Activated T-cell treated with anti-CD3 and anti-CD28 coated beads, Interleukin-2, amount 50 U/mL, for 24 hours (primary cell): ENCODE measurements around the gene MIP.
"Not testable (repeated sequence)": the region's sequence is repeated elsewhere in the genome, so short reads cannot be mapped to it uniquely, and the experiment has no call there.

Source experiments
- DNase-seq: peaks from one replicate; pipeline ENCODE4 v3.0.0-alpha.2; 2020
- H3K27ac Mint-ChIP-seq: 2 replicates; pipeline ENCODE4 v1.8.0; 2020; ENCODE audit warnings: mild to moderate bottlenecking, mixed read lengths
- H3K27me3 Mint-ChIP-seq: 2 replicates; pipeline ENCODE4 v1.8.0; 2020; ENCODE audit warnings: mixed read lengths
- H3K36me3 Mint-ChIP-seq: 2 replicates; pipeline ENCODE4 v1.8.0; 2020; ENCODE audit warnings: low read depth, mixed read lengths
- H3K4me1 Mint-ChIP-seq: 2 replicates; pipeline ENCODE4 v1.8.0; 2020; ENCODE audit warnings: low read depth, mixed read lengths
- H3K4me3 Mint-ChIP-seq: 2 replicates; pipeline ENCODE4 v1.8.0; 2020; ENCODE audit warnings: mild to moderate bottlenecking, moderate library complexity, mixed read lengths
- H3K9me3 Mint-ChIP-seq: 2 replicates; pipeline ENCODE4 v1.8.0; 2020; ENCODE audit warnings: mixed read lengths

Gene MIP

DNA sequence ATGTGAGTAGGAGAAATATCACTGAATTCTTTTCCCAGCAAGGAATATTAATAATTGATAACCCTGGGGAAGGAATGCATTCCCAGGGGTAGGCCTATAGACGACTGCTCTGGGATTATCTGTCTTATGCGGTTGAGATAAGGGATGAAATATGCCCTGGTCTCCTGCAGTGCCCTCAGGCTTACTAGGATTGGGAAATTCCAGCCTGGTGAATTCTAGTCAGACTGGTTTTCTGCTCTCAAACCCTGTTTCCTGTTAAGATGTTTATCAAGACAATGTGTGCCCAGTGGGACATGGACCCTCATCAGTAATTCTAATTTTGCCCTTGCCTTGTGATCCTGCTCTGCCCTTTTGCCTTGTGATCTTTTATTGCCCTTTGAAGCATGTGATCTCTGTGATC, 11.2 kb downstream of the MIP start:
- DNase-seq, H3K4me3 Mint-ChIP-seq, H3K27me3 Mint-ChIP-seq, H3K4me1 Mint-ChIP-seq, H3K9me3 Mint-ChIP-seq, H3K27ac Mint-ChIP-seq: not testable (repeated sequence)
- H3K36me3 Mint-ChIP-seq = peaks cover 51% of the 10 kb centered on the region

DNA sequence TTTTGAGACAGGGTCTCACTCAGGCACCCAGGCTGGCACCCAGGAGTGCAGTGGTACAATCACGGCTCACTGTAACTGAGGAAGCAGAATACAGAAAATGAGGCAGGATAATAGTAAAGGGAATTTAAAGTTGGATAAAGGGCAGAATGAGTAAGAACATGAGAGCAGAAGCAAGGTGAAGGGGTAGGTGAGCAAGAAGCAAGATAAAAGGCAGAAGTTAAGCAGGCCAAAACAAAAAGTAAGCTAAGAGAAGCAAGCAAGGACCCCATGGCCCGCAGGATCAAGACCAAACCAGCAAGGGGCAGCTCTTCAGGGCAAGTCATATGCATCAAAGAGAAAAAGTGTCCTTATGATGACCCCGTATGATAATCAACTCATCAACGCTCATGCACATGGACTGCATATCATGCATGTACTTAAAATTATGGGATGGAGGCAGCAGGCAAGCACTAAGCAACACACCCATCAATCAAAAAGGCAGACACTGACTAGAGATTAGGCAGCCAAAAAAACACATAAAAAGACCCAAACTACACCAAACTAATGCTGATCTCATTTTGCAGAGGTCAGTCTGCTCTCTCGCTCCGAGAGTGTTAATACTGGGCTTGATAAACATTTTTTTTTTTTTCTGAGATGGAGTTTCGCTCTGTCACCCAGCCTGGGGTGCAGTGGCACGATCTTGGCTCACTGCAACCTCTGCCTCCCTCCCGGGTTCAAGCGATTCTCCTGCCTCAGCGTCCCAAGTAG, 16.9 kb downstream of the MIP start:
- no peaks in the 10 kb centered on the region for H3K27me3 Mint-ChIP-seq
- H3K27ac Mint-ChIP-seq = no peak overlapping the region
- no peak for DNase-seq
- H3K4me1 Mint-ChIP-seq = no peaks in the 10 kb centered on the region
- H3K36me3 Mint-ChIP-seq = peaks cover 32% of the 10 kb centered on the region
- H3K4me3 Mint-ChIP-seq = no peak overlapping the region
- no peaks in the 10 kb centered on the region for H3K9me3 Mint-ChIP-seq

DNA sequence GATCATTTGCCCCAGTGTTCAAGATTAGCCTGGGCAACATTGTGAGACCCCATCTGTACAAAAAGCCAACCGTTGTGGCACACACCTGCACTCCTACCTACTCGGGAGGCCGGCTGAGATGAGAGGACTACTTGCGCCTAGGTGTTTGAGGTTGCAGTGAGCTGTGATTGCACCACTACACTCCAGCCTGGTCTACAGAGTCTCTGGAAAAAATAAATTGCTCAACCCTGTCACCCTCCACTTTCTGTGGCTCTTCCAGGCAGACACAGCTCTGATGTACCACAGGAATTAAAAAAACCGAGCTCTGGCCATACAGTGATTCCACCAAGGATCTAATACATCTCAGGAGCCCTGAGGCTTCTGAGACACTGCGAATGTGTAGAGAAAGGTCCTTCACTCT, 19.6 kb downstream of the MIP start:
- Mint-ChIP-seq H3K4me3 (no peak overlapping the region), H3K9me3 (no peaks in the 10 kb centered on the region), H3K4me1 (no peaks in the 10 kb centered on the region), H3K36me3 (peaks cover 44% of the 10 kb centered on the region), H3K27me3 (no peaks in the 10 kb centered on the region), H3K27ac (no peak overlapping the region)
- DNase-seq = no peak

DNA sequence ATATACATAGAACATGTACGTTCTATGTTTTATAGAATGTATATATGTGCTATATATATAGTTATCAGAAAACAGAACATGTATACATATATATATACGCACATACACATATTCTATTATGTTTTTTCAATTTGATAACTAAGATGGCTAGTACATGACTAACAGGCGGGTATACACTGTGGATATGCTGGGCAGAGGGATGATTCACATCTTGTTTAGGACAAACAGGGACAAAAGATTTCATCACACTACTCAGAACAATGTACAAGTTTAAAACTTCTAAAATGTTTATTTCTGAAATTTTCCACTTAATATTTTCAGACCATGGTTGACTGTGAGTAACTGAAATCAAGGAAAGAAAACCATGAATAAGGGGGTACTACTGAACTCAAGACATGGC, 22.6 kb downstream of the MIP start:
- H3K27ac Mint-ChIP-seq = no peak overlapping the region

DNA sequence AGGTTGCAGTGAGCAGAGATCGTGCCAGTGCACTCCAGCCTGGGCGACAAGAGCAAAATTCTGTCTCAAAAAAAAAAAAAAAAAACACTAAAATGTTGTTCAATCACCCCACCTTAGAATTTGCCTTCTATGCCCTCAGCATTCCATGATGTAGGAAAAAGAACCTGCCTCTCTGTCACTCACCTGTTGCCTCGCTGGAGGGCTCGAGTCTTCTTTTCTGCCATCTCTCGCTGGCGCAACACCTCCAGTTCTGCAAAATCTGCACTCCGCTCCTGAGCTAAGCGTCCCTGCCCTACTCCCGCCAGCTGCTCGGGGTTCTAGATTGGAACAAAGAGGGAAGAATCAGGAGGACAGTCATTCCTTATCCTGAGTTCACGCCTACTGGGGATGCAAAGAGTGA, 23.2 kb downstream of the MIP start:
- Mint-ChIP-seq H3K36me3 (peaks cover 74% of the 10 kb centered on the region), H3K9me3 (no peaks in the 10 kb centered on the region), H3K27ac (no peak overlapping the region), H3K27me3 (no peaks in the 10 kb centered on the region), H3K4me3 (no peak overlapping the region), H3K4me1 (no peaks in the 10 kb centered on the region)
- no peak for DNase-seq

More for the DNA sequence above, 22.6 kb downstream of the MIP start:
- Mint-ChIP-seq H3K4me1 (no peaks in the 10 kb centered on the region), H3K9me3 (no peaks in the 10 kb centered on the region), H3K36me3 (peaks cover 71% of the 10 kb centered on the region), H3K27me3 (no peaks in the 10 kb centered on the region), H3K4me3 (no peak overlapping the region)
- no peak for DNase-seq

DNA sequence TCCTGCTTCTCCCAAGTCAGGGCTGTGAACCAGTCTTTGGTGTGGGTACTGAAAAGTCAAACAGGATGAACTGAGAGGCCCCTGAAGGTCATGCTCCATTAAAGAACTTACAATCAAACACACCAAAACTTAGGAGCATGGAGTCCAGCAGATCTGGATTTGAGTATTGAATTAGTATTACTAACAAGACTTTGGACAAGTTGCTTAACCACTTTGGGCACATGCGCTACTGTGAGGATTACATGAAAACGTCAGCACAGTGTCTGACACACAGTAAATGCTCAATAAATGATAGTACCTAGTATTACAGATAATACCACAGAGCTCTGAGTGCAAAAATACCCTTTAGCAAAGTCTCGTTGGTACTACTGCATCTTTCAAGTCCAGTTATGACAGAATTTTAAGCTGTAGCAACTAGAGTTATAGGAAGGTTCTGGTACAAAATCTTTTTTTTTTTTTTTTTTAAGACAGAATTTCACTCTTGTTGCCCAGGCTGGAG, 28.5 kb downstream of the MIP start:
- Mint-ChIP-seq H3K4me3 (no peak overlapping the region), H3K4me1 (peaks cover 8% of the 10 kb centered on the region), H3K27me3 (no peaks in the 10 kb centered on the region), H3K9me3 (no peaks in the 10 kb centered on the region), H3K27ac (no peak overlapping the region), H3K36me3 (peaks cover 94% of the 10 kb centered on the region)
- no peak for DNase-seq

DNA sequence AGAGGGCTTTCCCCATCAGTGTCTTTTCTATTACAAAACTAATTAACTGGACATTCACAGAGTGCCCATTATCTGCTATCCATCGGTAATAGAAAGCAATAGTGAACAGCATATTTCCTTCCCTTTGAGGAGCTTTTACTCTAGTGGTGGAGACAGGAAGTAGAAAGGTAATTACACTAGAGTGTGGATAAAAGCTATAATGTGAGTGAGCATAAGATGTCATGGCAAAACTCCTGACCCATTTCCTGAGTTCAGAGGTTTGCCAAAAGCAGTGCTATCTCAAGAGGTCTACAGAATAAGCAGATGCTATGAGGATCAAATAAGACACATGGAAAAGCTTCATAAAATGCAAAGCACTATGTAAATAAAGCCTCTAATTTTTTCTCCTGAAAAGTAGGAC, 29.3 kb downstream of the MIP start:
- Mint-ChIP-seq H3K4me3 (no peak overlapping the region), H3K36me3 (peaks cover 94% of the 10 kb centered on the region), H3K9me3 (no peaks in the 10 kb centered on the region), H3K27me3 (no peaks in the 10 kb centered on the region), H3K4me1 (peaks cover 8% of the 10 kb centered on the region), H3K27ac (peak overlapping the region; percentile 0)
- DNase-seq = no peak

DNA sequence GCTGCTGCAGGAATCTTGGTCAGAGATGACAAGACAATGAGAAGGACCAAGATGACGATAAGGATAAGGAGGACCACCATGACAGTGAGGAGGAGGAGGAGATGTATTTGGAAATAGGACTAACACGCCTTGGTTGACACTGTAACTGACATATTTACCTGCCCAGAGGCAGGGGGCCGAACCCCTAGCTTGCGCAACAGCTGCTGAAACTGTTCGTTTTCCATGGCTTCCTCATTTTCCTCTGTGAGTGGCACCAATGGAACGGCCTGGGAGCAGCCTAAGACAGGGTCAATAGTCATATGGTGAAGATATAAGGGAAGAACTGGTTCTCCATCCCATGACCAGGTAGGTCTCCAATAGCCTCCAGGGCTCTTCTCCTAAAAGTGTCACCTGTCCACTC, 34.0 kb downstream of the MIP start:
- Mint-ChIP-seq H3K27ac (no peak overlapping the region), H3K4me1 (peaks cover 5% of the 10 kb centered on the region), H3K36me3 (peaks cover 95% of the 10 kb centered on the region), H3K9me3 (no peaks in the 10 kb centered on the region), H3K4me3 (no peak overlapping the region), H3K27me3 (no peaks in the 10 kb centered on the region)
- DNase-seq = no peak

DNA sequence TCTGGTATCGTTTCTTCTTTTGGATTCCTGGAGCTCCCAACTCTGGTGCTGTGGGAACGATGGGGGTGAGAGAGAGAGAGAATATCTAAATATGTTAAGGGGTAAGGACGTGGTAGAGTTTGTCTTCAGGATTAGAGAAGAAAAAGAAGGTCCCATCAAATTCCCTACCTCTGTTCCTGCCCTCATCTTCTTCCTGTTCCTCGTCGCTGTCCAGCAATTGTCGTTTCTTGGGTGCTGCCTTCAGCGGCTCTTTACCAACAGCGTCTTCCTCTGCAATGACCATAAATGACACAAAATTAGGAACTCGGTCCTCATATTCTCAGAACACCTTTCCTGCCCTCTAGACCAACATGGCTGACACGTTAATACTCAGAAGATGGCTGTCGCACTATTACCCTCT, 36.7 kb downstream of the MIP start:
- Mint-ChIP-seq H3K9me3 (no peaks in the 10 kb centered on the region), H3K4me1 (no peaks in the 10 kb centered on the region), H3K27me3 (no peaks in the 10 kb centered on the region), H3K36me3 (peaks cover 84% of the 10 kb centered on the region), H3K4me3 (no peak overlapping the region), H3K27ac (no peak overlapping the region)
- DNase-seq = no peak

DNA sequence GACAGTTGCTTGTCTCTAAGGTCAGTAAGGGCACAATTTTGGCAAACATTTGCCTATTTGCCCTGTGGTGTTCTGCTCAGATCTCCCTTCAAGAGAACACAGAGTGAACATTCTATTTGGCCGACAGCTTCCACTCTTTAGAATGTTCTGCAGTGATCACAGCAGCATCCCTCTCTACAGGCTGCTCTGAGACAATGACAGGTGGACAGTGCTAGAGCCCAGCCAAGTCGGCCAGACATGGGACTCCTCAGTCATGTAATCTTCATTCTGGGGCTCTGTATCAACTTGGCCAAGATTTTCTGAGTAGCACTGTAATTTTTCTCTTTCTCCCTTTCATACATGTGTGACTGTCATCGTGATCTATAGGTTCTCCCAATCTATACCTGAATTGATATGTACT, 40.1 kb downstream of the MIP start:
- Mint-ChIP-seq H3K4me1 (no peaks in the 10 kb centered on the region), H3K36me3 (peaks cover 52% of the 10 kb centered on the region), H3K27me3 (no peaks in the 10 kb centered on the region), H3K4me3 (no peak overlapping the region), H3K27ac (no peak overlapping the region), H3K9me3 (no peaks in the 10 kb centered on the region)
- no peak for DNase-seq

DNA sequence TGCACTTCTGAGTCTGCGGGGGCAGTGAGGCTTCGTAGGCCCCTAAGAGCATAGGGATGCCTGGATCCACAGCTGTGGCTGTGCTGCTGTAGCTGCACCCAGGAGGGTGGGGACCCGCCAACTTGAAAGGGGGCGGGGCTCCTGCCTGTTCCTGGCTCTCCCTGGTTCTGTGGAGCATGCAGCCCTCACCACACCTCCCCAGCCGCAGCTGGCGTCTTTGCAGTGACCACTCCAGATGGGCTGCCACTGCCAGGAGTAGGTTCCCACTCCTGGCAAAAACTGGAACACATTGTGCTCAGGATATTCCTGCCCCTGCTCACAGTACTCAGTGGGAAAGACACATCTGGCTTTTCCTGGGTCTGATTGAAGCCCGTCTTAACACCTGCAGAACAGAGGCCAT, 41.1 kb downstream of the MIP start:
- Mint-ChIP-seq H3K4me3 (no peak overlapping the region), H3K9me3 (no peaks in the 10 kb centered on the region), H3K4me1 (no peaks in the 10 kb centered on the region), H3K27ac (no peak overlapping the region), H3K36me3 (peaks cover 43% of the 10 kb centered on the region), H3K27me3 (no peaks in the 10 kb centered on the region)
- no peak for DNase-seq

DNA sequence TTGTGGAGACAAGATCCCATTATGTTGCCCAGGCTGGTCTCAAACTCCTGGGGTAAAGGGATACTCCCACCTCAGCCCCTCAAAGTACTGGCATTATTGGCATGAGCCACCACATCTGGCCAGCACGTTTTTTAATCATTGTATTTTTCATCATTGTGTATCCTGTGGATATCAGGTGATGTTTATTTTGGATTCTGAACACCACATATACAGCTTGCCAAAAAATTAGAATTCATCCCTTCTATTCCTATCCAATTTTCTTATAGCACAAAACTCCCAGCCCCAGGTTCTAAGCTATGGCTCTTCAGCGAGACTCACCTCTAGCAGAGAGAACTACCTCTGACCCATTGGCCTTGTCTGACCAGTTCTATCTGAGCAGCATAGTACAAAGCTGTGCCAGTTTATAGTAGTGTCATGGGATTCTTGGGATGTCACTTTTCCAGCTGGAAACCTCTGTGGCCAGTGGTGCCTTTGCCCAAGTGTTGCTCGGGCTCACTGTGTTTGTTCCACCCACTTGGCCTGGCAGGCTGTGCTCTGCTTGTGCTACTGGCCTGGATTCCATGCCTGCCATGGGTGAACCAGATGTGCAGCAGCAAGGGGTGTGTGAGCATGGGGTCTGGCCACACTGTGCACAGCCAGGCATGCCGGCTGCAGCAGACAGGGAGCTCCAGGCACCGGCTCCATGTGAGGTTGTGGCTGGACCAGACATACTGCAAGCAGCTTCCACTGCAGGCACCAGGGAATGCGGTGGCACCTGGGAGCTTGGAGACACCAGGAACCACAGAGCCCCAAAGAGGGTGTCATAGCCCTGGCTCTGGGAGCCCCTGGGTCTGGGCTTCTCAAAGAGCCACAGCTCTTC, 42.4 kb downstream of the MIP start:
- H3K27ac Mint-ChIP-seq = no peak overlapping the region
- no peak overlapping the region for H3K4me3 Mint-ChIP-seq
- H3K36me3 Mint-ChIP-seq = peaks cover 30% of the 10 kb centered on the region
- H3K9me3 Mint-ChIP-seq = no peaks in the 10 kb centered on the region
- no peak for DNase-seq
- H3K4me1 Mint-ChIP-seq = no peaks in the 10 kb centered on the region
- no peaks in the 10 kb centered on the region for H3K27me3 Mint-ChIP-seq

DNA sequence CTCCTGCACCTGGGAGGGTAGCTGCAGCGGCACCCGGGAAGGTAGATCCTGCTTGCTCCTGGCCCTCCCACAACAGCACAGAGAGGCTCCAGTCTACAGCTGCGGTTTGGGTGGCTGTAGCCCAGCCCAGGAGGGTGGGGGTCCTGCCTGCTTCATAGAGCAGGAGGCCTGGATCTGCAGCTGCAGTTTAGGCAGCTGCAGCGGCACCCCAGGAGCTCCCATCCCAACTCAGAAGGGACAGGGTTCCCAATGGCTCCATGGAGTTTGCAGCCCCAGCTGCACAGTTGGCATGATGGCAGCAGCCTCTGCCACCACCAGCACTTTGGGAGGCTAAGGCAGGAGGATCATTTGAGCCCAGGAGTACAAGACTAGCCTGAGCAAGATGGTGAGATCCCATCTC, 43.7 kb downstream of the MIP start:
- H3K36me3 Mint-ChIP-seq = peaks cover 18% of the 10 kb centered on the region
- H3K9me3 Mint-ChIP-seq = no peaks in the 10 kb centered on the region
- H3K27ac Mint-ChIP-seq = no peak overlapping the region
- DNase-seq = no peak
- no peaks in the 10 kb centered on the region for H3K4me1 Mint-ChIP-seq
- no peaks in the 10 kb centered on the region for H3K27me3 Mint-ChIP-seq
- no peak overlapping the region for H3K4me3 Mint-ChIP-seq

DNA sequence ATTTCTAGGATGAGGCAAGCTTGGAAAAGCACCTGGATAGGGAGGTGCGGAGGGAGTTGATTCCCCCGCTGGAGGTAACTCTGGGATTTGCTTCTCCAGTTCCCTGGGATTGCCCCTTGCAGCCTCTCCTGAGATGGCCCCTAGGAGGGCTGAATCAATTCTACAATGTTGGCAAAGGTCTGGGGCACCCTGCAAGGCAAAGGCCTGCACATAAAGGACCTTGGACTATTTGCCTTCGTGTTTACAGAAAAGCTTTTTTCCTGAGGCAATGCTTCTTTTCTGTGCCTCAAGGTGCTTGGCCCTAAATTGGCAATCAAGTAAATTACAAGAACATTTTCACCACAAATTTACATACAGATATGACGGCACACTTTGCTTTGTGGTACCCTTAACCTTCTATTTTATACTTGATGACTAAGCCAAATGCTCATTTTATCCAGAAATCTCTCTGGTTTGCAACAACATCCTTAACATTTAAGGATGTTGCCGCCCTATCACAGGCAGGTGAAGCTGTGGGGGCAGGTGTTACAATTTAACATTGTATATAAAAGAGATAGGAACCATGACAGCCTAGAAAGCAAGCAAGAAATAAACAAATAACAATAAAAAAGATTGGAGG, 45.5 kb downstream of the MIP start:
- H3K4me3 Mint-ChIP-seq = no peak overlapping the region
- H3K36me3 Mint-ChIP-seq = peaks cover 6% of the 10 kb centered on the region
- H3K4me1 Mint-ChIP-seq = no peaks in the 10 kb centered on the region

DNA sequence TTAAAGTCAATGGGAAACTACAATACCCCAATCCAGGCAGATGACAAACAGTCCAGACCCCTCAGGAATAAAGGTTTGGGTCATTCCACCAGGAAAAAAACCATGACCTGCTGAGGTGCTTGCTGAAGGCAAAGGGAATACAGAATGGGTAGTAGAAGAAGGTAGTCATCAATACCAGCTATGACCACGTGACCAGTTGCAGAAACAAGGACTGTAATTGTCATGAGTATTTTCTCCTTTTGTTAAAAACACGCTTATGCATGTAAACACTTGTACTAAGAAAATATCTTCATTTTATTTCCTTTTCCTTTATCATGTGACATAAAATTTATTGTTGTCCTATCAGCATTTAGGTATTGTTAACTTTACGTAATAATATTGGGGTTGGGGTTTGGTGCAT, 50.2 kb downstream of the MIP start:
- not testable (repeated sequence) for H3K27me3 Mint-ChIP-seq, H3K36me3 Mint-ChIP-seq, H3K27ac Mint-ChIP-seq, DNase-seq, H3K9me3 Mint-ChIP-seq, H3K4me1 Mint-ChIP-seq, H3K4me3 Mint-ChIP-seq

More for the DNA sequence above, 45.5 kb downstream of the MIP start:
- Mint-ChIP-seq H3K27ac (no peak overlapping the region), H3K27me3 (no peaks in the 10 kb centered on the region), H3K9me3 (no peaks in the 10 kb centered on the region)
- no peak for DNase-seq
